CD4-positive, alpha-beta T cell treated with Interleukin-15 for 1 hour (primary cell): ENCODE results near the gene ERGIC2.
A peak's percentile ranks its signal among the peaks of the same experiment; 100 is the strongest.
"Not testable (repeated sequence)": the region's sequence is repeated elsewhere in the genome, so short reads cannot be mapped to it uniquely, and the experiment has no call there.

Experiments used
- DNase-seq: peaks from one replicate; pipeline ENCODE4 v3.0.0-alpha.2; 2020

ERGIC2 gene

DNA sequence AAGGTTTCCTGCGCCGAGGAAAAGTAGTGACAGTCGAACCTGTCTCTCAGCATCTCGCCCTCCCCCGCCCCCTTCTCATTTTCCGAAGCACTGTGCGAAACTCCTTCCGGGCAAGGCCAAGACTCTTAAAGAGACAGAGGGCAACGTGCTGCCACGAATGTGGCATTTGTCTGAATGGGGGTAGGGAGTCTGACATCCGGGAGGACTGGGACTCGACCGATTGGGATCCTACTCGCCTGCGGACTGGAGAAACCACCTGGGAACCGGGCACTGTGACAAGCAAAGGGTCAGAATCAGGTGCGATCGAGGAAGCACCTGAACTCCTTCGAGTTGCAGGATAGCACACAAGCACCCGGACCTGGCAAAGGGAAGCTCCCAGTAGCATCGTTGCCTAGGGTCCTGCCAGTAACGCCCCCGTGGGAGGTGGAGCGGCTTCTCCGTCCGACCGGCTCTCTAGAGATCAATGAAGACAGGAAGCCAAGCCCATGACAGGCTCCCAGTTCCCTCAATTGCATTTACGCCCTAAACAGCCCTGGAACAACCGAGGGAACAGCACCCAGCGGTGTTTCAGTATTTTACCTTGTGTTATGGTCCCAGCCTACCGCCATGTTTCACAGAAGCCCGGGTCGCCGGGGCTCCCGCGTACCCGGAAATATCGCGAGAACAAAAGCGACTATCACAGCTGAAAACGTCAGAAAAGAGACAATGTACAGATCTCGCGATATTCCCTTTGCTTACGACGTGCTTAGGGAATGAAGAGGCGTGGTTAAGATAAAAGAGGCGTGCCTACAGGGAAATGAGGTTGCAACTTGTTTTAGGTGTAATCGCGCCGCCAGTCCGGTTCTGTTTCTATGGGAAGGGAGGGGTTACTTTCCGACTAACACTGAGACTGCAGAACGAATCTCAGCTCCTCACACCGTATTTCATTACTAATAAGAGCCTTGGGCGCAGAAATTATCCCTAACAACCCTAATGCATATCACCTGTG is at the start of gene ERGIC2:
TSS of gene ERGIC2 (minus strand) at position 637 of the 988 bp plus-strand sequence. CDS start 9,539 bp downstream, outside the sequence.
- peak; percentile 94 for DNase-seq

- DNase-seq, result no peak
These were observed 49.7 kb upstream of the ERGIC2 start for GRCh38 chr12:29430716-29431044.

GRCh38 chr12:29429999-29430715 is 49.2 kb upstream of the ERGIC2 start:
- DNase-seq, result no peak

DNA sequence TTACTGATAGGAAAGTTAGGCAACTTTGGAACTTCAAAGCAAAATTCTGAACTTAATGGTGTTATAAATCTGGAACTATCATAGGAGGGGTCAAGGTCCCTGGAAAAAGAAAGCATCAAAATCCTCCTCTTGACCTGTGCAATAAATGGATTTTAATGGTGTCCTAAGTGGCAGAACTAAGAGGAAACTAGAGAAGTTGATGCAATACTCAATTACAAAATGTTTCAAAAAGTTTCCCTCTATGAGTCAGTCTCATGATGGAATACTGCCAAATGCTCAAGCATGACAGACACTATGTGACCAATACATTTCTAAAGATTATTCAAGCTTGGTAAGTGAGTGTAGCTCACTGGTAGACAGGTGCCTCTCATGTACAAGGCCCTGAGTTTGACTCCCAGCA is 47.7 kb upstream of the ERGIC2 start:
- no peak for DNase-seq

DNA sequence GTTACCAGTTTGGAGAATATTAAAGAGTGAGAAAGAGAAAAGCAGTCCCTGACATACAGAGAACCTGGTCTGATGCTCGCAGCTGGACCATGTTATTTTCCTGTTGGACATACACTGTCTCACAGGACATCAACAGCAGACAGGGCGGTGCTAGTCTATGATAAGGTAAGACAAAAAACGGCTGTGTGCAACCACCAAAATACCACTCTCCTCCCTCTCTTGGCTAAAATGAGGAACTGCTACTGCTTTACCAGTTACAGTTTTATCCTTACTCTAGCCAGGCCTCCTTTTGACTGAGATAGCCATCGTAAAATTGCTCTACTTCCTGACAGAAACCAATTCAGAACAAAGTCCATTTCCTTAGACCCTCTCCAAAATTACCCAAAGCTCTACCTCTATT is 47.0 kb upstream of the ERGIC2 start:
- DNase-seq, result no peak

GRCh38 chr12:29426498-29426897 is 45.5 kb upstream of the ERGIC2 start:
- no peak for DNase-seq

GRCh38 chr12:29425722-29426121 is 44.8 kb upstream of the ERGIC2 start:
- no peak for DNase-seq

GRCh38 chr12:29416748-29417147 is 35.8 kb upstream of the ERGIC2 start:
- no peak for DNase-seq

DNA sequence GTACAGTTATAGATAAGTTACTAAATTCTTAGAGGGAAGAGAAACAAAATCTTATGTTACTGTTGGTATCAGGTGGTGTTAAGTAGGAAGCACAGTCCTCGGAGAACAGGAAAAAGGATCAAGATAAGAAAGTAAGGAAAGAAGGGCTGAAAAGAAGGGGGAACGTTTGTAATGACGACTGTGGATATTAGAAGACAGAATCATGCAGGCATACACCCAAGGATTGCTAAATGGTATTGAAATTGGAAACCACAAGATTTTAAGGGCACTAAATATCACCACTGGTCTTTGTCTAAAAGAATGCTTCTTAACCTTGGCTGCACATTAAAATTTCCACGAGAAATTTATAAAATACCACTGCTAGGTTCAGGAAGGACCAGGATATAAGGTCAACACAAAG is 34.1 kb upstream of the ERGIC2 start:
- DNase-seq, result no peak

DNA sequence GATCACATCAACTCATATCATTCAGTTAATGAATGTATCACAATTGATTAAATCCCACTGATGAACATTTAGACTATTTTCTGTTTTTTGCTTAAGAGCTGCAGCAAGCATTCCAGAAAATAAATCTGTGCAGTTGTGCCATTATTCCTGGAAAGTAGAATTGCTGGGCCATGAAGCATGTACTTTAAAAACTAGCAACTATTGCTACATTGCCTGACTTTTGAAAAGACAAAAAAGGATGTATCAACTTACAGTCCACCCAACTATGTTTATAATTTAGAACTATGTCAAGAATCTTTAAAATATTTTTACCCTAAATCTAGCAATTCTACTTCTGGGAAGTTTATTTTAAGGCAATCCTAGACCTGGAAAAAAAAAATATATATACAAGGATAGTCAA is 33.4 kb upstream of the ERGIC2 start:
- no peak for DNase-seq

GRCh38 chr12:29405561-29405960 is 24.6 kb upstream of the ERGIC2 start:
- no peak for DNase-seq

GRCh38 chr12:29403991-29404390 is 23.0 kb upstream of the ERGIC2 start:
- no peak for DNase-seq

DNA sequence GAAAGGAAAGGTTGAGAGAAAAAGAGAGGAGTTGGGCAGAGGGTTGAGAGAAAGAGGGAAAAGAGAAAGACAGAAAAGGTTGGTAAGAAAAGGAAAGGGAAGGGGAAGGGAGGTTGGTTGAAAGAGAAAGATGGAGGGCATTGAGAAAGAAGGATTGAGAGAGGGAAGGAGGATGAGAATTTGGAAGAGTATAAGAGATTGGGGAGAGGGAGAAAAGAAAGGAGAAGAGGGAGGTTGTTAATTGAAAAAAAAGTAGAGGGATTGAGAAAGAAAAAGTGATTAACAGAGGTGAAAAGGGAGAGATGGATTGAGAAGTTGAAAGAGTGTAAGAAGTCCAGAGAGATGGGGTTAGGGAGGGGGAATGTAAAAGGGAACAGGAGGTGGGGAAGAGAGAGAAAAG is 21.5 kb upstream of the ERGIC2 start:
- no peak for DNase-seq

- no peak for DNase-seq
These were observed 17.5 kb upstream of the ERGIC2 start for GRCh38 chr12:29398495-29398894.

GRCh38 chr12:29396774-29397173 is 15.8 kb upstream of the ERGIC2 start:
- DNase-seq, result no peak

- no peak for DNase-seq
These were observed 14.4 kb upstream of the ERGIC2 start for GRCh38 chr12:29395356-29395755.

DNA sequence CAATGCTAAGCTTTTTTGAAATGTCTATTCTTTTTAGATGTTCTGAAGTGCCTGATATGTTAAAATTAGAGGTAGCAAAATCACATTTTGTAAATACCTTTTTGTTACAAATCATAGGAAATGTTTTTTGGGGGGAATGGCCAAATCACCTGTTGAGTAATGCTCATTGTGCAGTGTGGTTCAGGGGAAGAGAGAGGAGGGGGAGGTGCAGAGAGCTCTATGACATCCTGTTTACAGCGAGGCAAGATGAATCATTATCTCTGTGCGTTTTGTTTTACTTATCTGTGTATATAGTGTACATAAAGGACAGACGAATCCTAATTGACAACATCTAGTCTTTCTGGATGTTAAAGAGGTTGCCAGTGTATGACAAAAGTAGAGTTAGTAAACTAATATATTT is 9.4 kb upstream of the ERGIC2 start:
- peak; percentile 27 for DNase-seq

DNA sequence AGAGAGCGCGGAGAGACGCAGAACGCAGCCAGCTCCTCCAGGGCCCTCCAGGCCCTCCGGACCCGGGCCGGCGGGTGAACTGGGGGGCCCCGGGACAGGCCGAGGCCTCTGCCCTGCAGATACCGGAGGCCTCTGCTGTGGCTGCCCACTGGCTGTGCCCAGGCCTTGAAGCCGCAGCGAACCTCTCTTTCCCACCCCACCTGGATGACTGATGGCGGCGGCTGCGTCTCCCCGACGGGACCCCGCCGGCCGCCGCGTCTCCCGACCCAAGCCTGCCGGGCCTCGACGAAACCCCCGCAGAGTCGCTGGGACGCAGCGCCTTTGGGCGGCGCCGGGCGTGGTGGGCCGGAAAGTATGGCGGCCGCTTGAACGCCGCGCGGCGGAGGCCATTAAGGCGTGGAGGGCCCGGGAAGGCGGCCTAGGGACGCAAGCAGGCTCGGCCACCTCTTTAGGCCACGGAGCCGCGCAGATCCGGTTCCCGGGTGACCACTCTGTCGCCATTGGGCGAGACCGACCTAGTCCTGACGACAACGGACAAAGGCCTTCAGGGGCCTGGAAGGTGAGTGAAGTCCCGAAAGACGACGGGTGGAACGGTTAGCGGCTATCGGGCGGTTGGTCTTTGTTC is 8.4 kb upstream of the ERGIC2 start:
- DNase-seq, result no peak

GRCh38 chr12:29386084-29386680 is 5.2 kb upstream of the ERGIC2 start:
- not testable (repeated sequence) for DNase-seq

DNA sequence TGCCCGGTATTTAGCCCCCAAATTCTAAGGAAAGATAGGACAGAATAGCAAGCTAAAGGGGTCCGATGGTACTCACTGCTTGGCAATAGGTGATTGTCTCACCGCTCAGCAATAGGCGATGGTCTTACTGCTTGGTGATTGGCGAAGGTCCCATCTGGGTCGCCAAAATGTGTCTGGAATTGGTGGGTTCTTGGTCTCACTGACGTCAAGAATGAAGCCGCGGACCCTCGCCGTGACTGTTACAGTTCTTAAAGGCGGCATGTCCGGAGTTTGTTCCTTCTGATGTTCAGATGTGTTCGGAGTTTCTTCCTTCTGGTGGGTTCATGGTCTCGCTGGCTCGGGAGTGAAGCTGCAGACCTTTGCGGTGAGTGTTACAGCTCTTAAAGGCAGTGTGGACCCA is 4.2 kb upstream of the ERGIC2 start:
- DNase-seq, result not testable (repeated sequence)

DNA sequence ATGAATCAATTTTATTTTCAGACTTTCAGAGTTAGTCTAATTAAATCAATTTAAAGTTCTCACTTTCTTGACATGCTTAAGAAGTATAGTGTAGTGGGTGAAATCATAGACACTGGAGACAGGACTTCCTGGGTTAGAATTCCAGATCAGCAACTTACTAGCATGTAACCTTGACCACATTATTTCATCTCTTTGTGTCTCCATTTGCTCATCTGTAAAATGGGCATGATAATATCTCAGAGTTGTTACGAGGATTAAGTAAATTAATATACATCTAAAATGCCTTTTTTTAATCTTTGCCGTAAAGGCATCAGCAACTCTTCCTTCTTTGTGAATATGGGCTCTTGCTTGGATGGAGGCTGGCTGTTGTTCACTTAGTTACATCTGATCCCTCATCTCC is 1.3 kb upstream of the ERGIC2 start:
- DNase-seq, result no peak

DNA sequence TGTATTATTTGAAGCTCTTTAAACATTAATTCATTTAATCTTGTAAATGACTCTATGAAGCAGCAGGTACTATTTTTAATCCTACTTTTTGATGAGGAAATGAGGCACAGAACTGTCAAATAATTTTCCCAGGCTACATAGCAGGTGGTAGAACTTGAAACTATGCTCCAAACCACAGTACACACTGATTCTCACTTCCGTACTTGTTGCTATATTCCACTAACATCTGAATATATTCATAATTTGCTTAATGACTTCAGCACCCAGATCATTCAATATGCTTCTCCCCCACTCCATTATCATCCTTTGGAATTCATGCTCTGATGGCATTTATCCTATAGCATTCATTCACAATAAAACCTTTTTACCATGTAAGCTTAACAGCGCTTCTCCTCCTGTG is 4.9 kb downstream of the ERGIC2 start:
- no peak for DNase-seq

DNA sequence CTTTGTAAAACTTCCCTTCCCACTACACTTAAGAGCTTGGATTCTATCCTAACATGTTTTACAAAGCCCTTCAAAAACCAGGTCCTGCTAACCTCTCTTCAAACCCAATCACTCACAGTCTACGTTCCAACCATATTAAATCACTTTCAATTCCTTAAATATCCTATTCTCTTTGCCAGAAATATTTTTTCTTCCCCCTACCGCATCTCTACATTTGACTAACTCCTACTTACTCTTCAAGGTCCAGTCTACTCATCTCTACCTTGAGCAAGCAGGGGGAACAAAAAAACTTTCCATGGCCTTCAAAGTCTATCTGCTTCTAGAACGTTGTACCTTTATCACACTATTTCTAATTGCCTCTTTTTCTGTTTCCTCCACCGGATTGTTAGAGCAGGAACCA is 6.1 kb downstream of the ERGIC2 start:
- DNase-seq, result no peak
